RWPE1 (cell line): ENCODE measurements around the gene LIPC.

Source experiments
- CTCF ChIA-PET: fragments of 350-600 bp; sonication (Branson Sonifier 250); formaldehyde crosslinking; extraction: SDS; loops from one replicate; lab custom pipeline; 2021; lab: Yijun Ruan, JAX
- POLR2A ChIA-PET: fragments of 400-600 bp; formaldehyde crosslinking; extraction: SDS; loops from one replicate; lab custom pipeline; 2020; ENCODE audit warnings: antibody characterized with exemption; ENCODE audit not compliant: low non-redundant PET; lab: Yijun Ruan, JAX
- DNase-seq: peaks from one replicate; pipeline ENCODE4 v3.0.0; 2012; ENCODE audit warnings: low spot score
- H3K27ac ChIP-seq: fragments of 450-650 bp; 2 replicates; pipeline ENCODE4 v1.5.1; 2017
- TF ChIP-seq, protein P1 (sequence below): fragments of 450-650 bp; conservative IDR thresholded peaks from 2 replicates; pipeline ENCODE4 v1.5.1; 2017; ENCODE audit warnings: low read depth, mild to moderate bottlenecking

The LIPC gene

DNA sequence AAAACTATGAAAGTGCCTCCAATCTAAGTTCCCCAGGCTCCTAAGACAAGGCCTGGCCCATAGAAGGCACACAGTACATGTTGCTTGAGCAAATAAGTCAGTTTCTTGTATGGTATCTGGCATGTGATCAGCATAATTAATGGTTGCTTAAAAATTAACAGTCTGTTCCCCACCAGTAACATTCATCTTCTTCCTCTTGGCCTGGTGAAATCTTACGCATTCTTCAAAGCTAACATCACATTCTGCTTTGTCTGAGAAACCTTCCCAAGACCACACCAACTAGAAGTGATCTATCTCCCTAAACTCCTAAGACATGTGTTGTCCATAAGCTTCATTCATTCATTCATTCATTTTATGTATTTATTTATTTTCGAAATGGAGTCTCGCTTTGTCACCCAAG lies 48.1 kb downstream of the LIPC start:
- ChIA-PET POLR2A (no interaction called here), CTCF (no interaction called here)
- no peak for DNase-seq
- TF ChIP-seq, protein P1, sequence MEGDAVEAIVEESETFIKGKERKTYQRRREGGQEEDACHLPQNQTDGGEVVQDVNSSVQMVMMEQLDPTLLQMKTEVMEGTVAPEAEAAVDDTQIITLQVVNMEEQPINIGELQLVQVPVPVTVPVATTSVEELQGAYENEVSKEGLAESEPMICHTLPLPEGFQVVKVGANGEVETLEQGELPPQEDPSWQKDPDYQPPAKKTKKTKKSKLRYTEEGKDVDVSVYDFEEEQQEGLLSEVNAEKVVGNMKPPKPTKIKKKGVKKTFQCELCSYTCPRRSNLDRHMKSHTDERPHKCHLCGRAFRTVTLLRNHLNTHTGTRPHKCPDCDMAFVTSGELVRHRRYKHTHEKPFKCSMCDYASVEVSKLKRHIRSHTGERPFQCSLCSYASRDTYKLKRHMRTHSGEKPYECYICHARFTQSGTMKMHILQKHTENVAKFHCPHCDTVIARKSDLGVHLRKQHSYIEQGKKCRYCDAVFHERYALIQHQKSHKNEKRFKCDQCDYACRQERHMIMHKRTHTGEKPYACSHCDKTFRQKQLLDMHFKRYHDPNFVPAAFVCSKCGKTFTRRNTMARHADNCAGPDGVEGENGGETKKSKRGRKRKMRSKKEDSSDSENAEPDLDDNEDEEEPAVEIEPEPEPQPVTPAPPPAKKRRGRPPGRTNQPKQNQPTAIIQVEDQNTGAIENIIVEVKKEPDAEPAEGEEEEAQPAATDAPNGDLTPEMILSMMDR, result no peak
- H3K27ac ChIP-seq, result no peak overlapping the region

DNA sequence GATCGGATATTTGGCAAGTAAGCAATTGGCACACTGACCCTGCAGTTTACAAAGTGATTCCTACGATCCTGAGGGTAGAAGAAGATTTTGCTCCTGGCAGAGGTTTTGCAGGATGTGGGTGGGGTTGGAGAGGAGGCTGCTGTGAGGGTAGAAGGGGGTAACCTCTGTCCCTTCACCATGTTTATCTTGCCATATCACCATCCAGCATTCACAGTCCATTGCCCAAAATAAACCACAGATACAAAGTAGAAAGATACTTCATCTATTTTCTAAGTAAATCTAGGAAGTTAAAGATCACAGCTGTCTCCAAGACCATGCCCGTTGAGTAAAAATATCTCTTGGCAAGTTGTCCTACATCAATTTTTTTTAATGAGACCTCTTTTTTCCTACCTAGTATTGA lies 51.6 kb downstream of the LIPC start:
- H3K27ac ChIP-seq, result no peak overlapping the region
- ChIA-PET POLR2A (no interaction called here), CTCF (no interaction called here)
- TF ChIP-seq, protein P1, result no peak
- no peak for DNase-seq

DNA sequence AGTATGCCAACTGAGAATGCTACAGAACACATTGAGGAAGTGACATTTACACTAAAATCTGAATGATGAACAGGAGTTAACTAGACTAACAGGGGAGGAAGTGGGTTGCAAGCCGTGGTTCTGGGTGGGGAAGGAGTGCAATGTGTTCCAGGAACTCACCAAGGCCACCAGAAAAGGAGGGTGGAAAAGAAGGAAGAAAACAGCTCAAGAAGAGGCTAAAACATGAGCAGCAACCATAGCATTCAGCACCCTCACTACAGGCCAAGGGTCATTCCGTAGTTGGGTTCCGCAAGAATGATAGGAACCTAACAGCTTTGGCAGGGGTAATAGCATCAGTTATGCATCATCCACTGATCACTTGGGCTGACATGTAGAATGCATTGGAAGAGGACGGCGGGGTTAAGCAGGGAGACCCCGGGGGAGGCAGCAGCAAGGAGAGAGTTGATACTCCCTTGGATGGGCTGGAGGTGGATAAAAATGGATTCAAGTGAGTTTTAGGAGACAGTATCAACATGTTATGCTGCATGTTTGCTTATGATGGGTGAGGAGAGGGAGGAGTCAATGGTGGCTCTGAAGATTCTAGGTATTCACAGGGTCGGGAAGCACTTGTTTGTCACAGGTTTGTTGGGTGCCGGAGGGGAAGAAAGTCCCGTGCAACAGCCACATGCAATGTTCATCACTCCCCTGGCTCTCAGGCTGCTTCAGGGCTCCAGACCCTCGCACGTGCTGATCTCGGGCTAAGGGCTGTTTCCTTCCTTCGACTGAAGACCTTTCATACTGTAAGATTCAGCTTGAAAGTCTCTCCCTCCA lies 53.2 kb downstream of the LIPC start:
- no peak overlapping the region for H3K27ac ChIP-seq
- ChIA-PET CTCF (interaction anchor here (0.5 kb wide), 1 partner anchor 63 kb away, joined by 3 read pairs; no protein-coding TSS in a partner anchor), POLR2A (no interaction called here)
- TF ChIP-seq, protein P1, result no peak
- no peak for DNase-seq

DNA sequence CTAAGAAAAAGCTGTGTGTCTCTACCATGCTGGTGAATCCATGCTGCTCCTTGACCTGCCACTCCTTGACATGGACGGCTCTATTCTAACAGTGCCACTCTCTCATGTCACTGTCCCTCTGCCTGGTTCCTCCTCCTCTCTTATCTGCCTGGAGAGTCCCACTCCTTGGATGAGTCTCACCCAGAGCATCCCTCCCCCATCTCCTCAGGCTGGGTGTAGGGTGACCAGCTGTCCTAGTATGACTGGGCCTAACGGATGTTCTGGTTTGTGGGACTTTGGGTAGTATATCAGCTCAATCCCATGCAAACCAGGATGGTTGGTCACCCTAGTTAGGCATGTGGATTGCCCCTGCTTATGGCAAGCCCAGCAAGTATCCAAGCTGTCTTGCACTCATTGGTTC lies 54.3 kb downstream of the LIPC start:
- DNase-seq, result no peak
- no peak overlapping the region for H3K27ac ChIP-seq
- POLR2A ChIA-PET, result no interaction called here
- CTCF ChIA-PET, result no interaction called here
- TF ChIP-seq, protein P1, result no peak

DNA sequence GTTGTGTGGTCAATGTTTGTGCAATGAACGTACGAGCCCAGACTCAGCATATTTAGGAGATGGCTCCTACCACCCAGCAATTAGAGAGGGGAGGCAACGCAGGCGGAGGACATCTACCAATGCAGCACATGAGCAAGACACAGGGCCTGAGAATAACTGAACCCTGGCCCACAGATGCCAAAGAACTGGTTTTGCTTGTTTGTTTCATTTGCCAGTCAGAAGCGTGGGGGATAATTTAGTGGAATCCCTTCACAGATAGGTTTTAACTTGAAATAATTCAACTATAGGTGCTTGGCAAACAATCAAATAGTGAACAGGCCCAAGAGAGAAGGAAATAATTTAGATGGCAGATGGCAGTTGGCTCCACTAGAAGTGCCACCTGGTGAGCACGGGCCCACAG lies 54.8 kb downstream of the LIPC start:
- H3K27ac ChIP-seq, result no peak overlapping the region
- no peak for DNase-seq
- CTCF ChIA-PET, result no interaction called here
- POLR2A ChIA-PET, result no interaction called here
- TF ChIP-seq, protein P1, result no peak

DNA sequence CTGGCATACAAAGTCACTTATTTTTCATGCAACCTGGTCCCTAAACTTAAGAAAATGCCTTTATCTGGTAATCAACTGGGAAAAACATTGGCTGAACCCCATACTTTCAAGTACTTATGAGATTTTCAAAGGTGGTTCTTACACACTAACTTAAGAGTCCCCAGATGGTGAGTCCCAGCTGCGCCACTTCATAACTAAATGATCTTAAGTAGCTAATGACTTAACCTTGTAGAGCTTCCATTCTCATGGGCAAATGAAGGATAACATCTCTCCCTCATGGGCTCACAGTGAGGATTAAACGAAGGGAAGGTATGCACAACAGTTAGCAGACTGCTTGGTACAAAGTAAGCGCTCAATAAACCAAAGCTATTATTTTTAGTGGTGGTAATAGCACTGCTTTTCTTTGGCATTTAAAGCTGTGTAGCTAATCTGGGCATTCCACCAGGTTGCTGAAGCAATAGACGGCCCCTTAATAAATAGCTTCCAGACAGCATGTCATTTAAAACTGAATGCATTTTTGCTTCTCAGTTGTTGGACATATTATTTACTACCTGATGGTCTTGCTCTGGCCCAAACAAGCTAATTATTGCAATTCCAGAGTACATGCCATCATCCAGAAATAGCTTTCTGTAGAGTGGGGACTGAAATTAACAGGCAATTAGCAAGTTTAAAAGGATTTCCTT lies 55.4 kb downstream of the LIPC start:
- no peak overlapping the region for H3K27ac ChIP-seq
- no peak for DNase-seq
- CTCF ChIA-PET, result interaction anchor here (1.0 kb wide), 1 partner anchor 11 kb away, joined by 3 read pairs; no protein-coding TSS in a partner anchor
- POLR2A ChIA-PET, result no interaction called here
- TF ChIP-seq, protein P1, result no peak
